Body of pancreas (tissue), 4 donors: ENCODE results near the gene ITIH5. TPM values are rescaled to one million over a fixed set of nuclear protein-coding genes. Genes with fewer than 3 reads are reported as not detected.

Experiments used
- ATAC-seq: fragments of 150-250 bp; one replicate; pipeline ENCODE4 v1.9.1; 2016
- DNase-seq, 4 donors: peaks; one replicate each; pipeline ENCODE4 v3.0.0-alpha.2; 2019
- H3K27ac ChIP-seq, 4 donors: fragments of 200-600 bp; sonication (generic); 1 replicate in 3 of 4; 2 replicates in 1 of 4; pipeline versions ENCODE4 v1.5.1 to v1.6.1; 2016 to 2019; ENCODE audit warnings: mild to moderate bottlenecking in 1 of 4, mixed read lengths in 1 of 4, moderate library complexity in 1 of 4
- H3K27me3 ChIP-seq, 2 donors: fragments of 200-600 bp; sonication (generic); one replicate each; pipeline ENCODE4 v1.6.0; 2016; ENCODE audit warnings: mild to moderate bottlenecking in 1 of 2
- H3K36me3 ChIP-seq, 2 donors: fragments of 200-600 bp; sonication (generic); replicated peaks in 1 of 2; 2 replicates each; pipeline ENCODE4 v1.5.1; 2016; ENCODE audit warnings: low read depth in 2 of 2; ENCODE audit not compliant: insufficient read depth in 1 of 2
- H3K4me1 ChIP-seq: fragments of 200-600 bp; sonication (generic); one replicate; pipeline ENCODE4 v1.6.0; 2016
- H3K4me3 ChIP-seq, 2 donors: fragments of 200-600 bp; sonication (generic); 1 replicate in 1 of 2; 2 replicates in 1 of 2; pipeline ENCODE4 v1.5.1; 2016 to 2019
- H3K9me3 ChIP-seq, 3 donors: fragments of 200-600 bp; sonication (generic); 1 replicate in 2 of 3; 2 replicates in 1 of 3; pipeline ENCODE4 v1.5.1; 2016
- POLR2A ChIP-seq, 3 donors: fragments of 450-650 bp; IDR thresholded peaks; one replicate each; pipeline ENCODE4 v1.6.1; 2016; ENCODE audit warnings: antibody characterized with exemption in 3 of 3, mild to moderate bottlenecking in 2 of 3
- WGBS, 2 donors: methylation state at CpG; one replicate each; pipeline ENCODE4 v1.1.5; 2017; 5-methylcytosine and 5-hydroxymethylcytosine counted together
- intact Hi-C: fragments of 100-400 bp; cut with DNase I; formaldehyde crosslinking; loops from one replicate; pipeline ENCODE4 v1.15.1; 2023
- total RNA-seq, 2 donors: library from RNA; depleted of rRNA; stranded (reverse); fragments of >200 nt; gene quantifications; one replicate each; pipeline ENCODE4 v1.1.0, GENCODE V29; 2016
- TF ChIP-seq, protein P1 (sequence below), 7 experiments: fragments of 450-650 bp in 4 of 7; fragments of 200-600 bp in 3 of 7; sonication (generic) in 3 of 7; IDR thresholded peaks; one replicate each; pipeline ENCODE4 v1.5.1; 2016 to 2019; ENCODE audit warnings: antibody characterized with exemption in 7 of 7

The ITIH5 gene
- total RNA-seq, 2 donors from 2014 or later: 8.6 to 9.9 TPM

- H3K4me3 ChIP-seq: no peak overlapping the region
- no peak for ATAC-seq
- H3K4me1 ChIP-seq: peaks cover 10% of the 10 kb centered on the region
- intact Hi-C loops: no loop called here
- no peaks in the 10 kb centered on the region for H3K36me3 ChIP-seq
- H3K27me3 ChIP-seq: no peaks in the 10 kb centered on the region
- 77 to 88% methylated on average over 4 of the region's 4 CpGs for WGBS, 2 donors
- TF ChIP-seq, protein P1, sequence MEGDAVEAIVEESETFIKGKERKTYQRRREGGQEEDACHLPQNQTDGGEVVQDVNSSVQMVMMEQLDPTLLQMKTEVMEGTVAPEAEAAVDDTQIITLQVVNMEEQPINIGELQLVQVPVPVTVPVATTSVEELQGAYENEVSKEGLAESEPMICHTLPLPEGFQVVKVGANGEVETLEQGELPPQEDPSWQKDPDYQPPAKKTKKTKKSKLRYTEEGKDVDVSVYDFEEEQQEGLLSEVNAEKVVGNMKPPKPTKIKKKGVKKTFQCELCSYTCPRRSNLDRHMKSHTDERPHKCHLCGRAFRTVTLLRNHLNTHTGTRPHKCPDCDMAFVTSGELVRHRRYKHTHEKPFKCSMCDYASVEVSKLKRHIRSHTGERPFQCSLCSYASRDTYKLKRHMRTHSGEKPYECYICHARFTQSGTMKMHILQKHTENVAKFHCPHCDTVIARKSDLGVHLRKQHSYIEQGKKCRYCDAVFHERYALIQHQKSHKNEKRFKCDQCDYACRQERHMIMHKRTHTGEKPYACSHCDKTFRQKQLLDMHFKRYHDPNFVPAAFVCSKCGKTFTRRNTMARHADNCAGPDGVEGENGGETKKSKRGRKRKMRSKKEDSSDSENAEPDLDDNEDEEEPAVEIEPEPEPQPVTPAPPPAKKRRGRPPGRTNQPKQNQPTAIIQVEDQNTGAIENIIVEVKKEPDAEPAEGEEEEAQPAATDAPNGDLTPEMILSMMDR (IDR thresholded peaks at IDR 0.05): no peak
- TF ChIP-seq POLR2A (IDR thresholded peaks at IDR 0.05): no peak
- DNase-seq: no peak
- H3K9me3 ChIP-seq: no peaks in the 10 kb centered on the region
- H3K27ac ChIP-seq: no peak overlapping the region
Measured at GRCh38 chr10:7567911-7568620, 98.7 kb downstream of the ITIH5 start.

DNA sequence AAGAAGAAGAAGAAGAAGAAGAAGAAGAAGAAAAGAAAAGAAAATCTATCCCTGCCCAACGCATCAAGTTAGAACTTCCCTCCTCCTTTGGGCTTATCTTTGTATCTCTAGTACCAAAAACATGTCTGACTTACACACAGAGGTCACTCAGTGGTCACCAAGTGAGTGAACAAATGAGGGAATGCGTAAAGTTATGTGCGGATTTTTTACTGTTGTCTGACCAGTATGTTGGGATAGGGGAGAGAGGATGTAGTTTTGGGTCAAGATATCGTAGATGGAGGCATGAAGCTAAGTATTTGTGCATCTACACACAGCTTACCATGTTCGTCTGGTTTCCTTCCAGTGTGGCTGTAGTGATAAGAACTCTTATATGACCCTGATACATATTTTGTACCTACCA is 99.9 kb downstream of the ITIH5 start:
- Histone ChIP-seq H3K4me3 (no peak overlapping the region), H3K36me3 (no peaks in the 10 kb centered on the region), H3K4me1 (peaks cover 20% of the 10 kb centered on the region), H3K9me3 (no peaks in the 10 kb centered on the region), H3K27ac (no peak overlapping the region), H3K27me3 (no peaks in the 10 kb centered on the region)
- DNase-seq: no peak
- intact Hi-C loops: no loop called here
- ATAC-seq: no peak
- WGBS, 2 donors: 88 to 89% methylated on average over 5 of the region's 5 CpGs
- TF ChIP-seq, protein P1 (IDR thresholded peaks at IDR 0.05): no peak
- TF ChIP-seq POLR2A (IDR thresholded peaks at IDR 0.05): no peak

GRCh38 chr10:7565871-7566270 is 100.9 kb downstream of the ITIH5 start:
- H3K27me3 ChIP-seq: no peaks in the 10 kb centered on the region
- intact Hi-C loops: no loop called here
- DNase-seq (no peak), ATAC-seq (no peak)
- H3K36me3 ChIP-seq: no peaks in the 10 kb centered on the region
- WGBS, 2 donors: 89 to 92% methylated on average over 12 of the region's 12 CpGs
- H3K4me3 ChIP-seq: no peak overlapping the region
- no peak for TF ChIP-seq POLR2A (IDR thresholded peaks at IDR 0.05)
- TF ChIP-seq, protein P1 (IDR thresholded peaks at IDR 0.05): no peak
- H3K4me1 ChIP-seq: peaks cover 29% of the 10 kb centered on the region
- H3K9me3 ChIP-seq: no peaks in the 10 kb centered on the region
- H3K27ac ChIP-seq: no peak overlapping the region

DNA sequence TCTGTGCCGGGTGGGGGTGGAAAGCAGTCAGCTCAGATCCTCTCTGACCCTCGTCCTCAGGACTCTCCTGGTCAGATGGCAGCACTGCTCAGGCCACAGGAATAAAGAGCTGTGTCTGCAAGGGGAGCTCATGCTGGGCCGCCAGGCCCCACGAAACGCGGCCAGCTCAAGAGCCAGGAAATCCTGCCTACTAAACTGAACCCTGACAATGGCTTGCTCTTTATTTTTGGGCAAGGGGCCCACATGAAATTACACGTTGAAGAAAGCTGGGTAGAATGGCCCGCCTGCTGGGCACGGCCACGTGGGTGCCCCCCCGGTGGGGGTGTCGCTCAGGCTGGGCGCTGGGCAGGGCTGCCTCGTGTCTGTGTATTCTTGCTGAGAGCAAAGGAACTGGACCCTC is 103.0 kb downstream of the ITIH5 start:
- TF ChIP-seq POLR2A (IDR thresholded peaks at IDR 0.05): no peak
- TF ChIP-seq, protein P1 (IDR thresholded peaks at IDR 0.05): no peak
- intact Hi-C loops: no loop called here
- Histone ChIP-seq H3K27ac (peak overlapping the region in 2 of 4 donors; percentile 69 to 77), H3K4me1 (peaks cover 43% of the 10 kb centered on the region), H3K9me3 (no peaks in the 10 kb centered on the region), H3K4me3 (no peak overlapping the region), H3K27me3 (no peaks in the 10 kb centered on the region), H3K36me3 (no peaks in the 10 kb centered on the region)
- 66 to 70% methylated on average over 8 to 14 of the region's 14 CpGs for WGBS, 2 donors
- peak; percentile 15 for ATAC-seq
- DNase-seq: no peak

DNA sequence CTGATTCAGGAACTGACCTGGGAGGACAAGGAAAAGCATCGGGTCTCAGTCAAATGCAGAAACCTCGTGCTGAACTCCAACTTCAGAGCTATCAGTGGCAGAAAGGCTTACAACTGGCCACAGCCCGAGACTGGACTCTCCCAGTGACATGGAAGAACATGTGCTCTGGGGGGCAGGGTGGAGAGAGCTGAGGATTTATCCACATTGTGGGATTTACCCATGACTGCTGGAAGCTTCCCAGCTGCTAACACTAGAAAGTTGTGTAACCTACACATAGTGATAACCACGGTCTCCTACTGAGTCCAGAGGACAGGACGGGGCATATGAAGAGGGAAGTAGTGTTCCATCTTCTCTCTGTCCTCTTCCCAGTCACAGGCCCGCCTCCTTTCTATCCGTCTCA is 103.4 kb downstream of the ITIH5 start:
- ATAC-seq: peak; percentile 49
- Histone ChIP-seq H3K27ac (peak overlapping the region in 2 of 4 donors; percentile 69 to 77), H3K9me3 (no peaks in the 10 kb centered on the region), H3K27me3 (no peaks in the 10 kb centered on the region), H3K4me1 (peaks cover 43% of the 10 kb centered on the region), H3K4me3 (no peak overlapping the region), H3K36me3 (no peaks in the 10 kb centered on the region)
- intact Hi-C loops: no loop called here
- WGBS, 2 donors: 23 to 31% methylated on average over 7 of the region's 7 CpGs
- DNase-seq: peak in 3 of 4 donors; percentile 42 to 60 (median 43)
- TF ChIP-seq, protein P1 (IDR thresholded peaks at IDR 0.05): no peak
- no peak for TF ChIP-seq POLR2A (IDR thresholded peaks at IDR 0.05)
